Breast epithelium (tissue), 4 donors: ENCODE results near the gene HMCN2. TPM values are rescaled to one million over a fixed set of nuclear protein-coding genes. Genes with fewer than 3 reads are reported as not detected.

Source experiments
- DNase-seq, 2 donors: peaks; one replicate each; pipeline ENCODE4 v3.0.0-alpha.2; 2019; ENCODE audit warnings: low spot score in 2 of 2
- H3K27ac ChIP-seq, 2 donors: fragments of 200-600 bp; sonication (generic) in 1 of 2; one replicate each; pipeline ENCODE4 v1.5.1; 2016 to 2019; ENCODE audit warnings: mild to moderate bottlenecking in 1 of 2
- H3K27me3 ChIP-seq, 2 donors: fragments of 200-600 bp; sonication (generic) in 1 of 2; one replicate each; pipeline versions ENCODE4 v1.5.1 to v1.6.0; 2017 to 2019; ENCODE audit warnings: control low read depth in 1 of 2, mild to moderate bottlenecking in 1 of 2
- H3K36me3 ChIP-seq: fragments of 200-600 bp; one replicate; pipeline ENCODE4 v1.5.1; 2019
- H3K4me1 ChIP-seq, 2 donors: fragments of 200-600 bp; sonication (generic); one replicate each; pipeline ENCODE4 v1.5.1; 2016 to 2019; ENCODE audit warnings: control low read depth in 1 of 2
- H3K4me3 ChIP-seq, 3 donors: fragments of 200-600 bp; sonication (generic); 1 replicate in 2 of 3; 2 replicates in 1 of 3; pipeline ENCODE4 v1.5.1; 2016 to 2019; ENCODE audit warnings: mild to moderate bottlenecking in 3 of 3, moderate library complexity in 2 of 3
- H3K9me3 ChIP-seq, 2 donors: fragments of 200-600 bp; sonication (generic) in 1 of 2; one replicate each; pipeline ENCODE4 v1.5.1; 2016 to 2019; ENCODE audit warnings: control low read depth in 1 of 2
- POLR2A ChIP-seq: fragments of 450-650 bp; IDR thresholded peaks from one replicate; pipeline ENCODE4 v1.6.1; 2016; ENCODE audit warnings: antibody characterized with exemption, mild to moderate bottlenecking, moderate library complexity
- POLR2AphosphoS5 ChIP-seq, 3 donors: sonication (generic); formaldehyde crosslinking; IDR thresholded peaks; one replicate each; pipeline ENCODE4 v1.6.1; 2017; ENCODE audit warnings: antibody characterized with exemption in 3 of 3
- intact Hi-C: fragments of 100-400 bp; cut with DNase I; formaldehyde crosslinking; loops from one replicate; pipeline ENCODE4 v1.15.1; 2023; ENCODE audit warnings: low total_unique reads
- total RNA-seq, 3 donors: library from RNA; depleted of rRNA; stranded (reverse); fragments of >200 nt; gene quantifications; one replicate each; pipeline ENCODE4 v1.1.0, GENCODE V29; 2016
- TF ChIP-seq, protein P1 (sequence below), 3 donors: fragments of 450-650 bp; IDR thresholded peaks; one replicate each; pipeline ENCODE4 v1.5.1; 2016 to 2017; ENCODE audit warnings: antibody characterized with exemption in 3 of 3, mild to moderate bottlenecking in 3 of 3, moderate library complexity in 3 of 3

Gene HMCN2
- total RNA-seq, 3 donors from 2014 or later = 0.29 to 3.8 (median 0.98) TPM

- no peaks in the 10 kb centered on the region for H3K27me3 ChIP-seq
- H3K4me3 ChIP-seq = no peak overlapping the region
- intact Hi-C loops = loop anchor here (5.0 kb wide), 1 partner anchor 1948 kb away; the partner anchor contains the start of genes GOLGA2 and SWI5
- TF ChIP-seq, protein P1, sequence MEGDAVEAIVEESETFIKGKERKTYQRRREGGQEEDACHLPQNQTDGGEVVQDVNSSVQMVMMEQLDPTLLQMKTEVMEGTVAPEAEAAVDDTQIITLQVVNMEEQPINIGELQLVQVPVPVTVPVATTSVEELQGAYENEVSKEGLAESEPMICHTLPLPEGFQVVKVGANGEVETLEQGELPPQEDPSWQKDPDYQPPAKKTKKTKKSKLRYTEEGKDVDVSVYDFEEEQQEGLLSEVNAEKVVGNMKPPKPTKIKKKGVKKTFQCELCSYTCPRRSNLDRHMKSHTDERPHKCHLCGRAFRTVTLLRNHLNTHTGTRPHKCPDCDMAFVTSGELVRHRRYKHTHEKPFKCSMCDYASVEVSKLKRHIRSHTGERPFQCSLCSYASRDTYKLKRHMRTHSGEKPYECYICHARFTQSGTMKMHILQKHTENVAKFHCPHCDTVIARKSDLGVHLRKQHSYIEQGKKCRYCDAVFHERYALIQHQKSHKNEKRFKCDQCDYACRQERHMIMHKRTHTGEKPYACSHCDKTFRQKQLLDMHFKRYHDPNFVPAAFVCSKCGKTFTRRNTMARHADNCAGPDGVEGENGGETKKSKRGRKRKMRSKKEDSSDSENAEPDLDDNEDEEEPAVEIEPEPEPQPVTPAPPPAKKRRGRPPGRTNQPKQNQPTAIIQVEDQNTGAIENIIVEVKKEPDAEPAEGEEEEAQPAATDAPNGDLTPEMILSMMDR (IDR thresholded peaks at IDR 0.05) = no peak
- no peak for TF ChIP-seq POLR2A
- no peak for TF ChIP-seq POLR2AphosphoS5 (IDR thresholded peaks at IDR 0.05)
- no peaks in the 10 kb centered on the region for H3K4me1 ChIP-seq
- H3K36me3 ChIP-seq = no peaks in the 10 kb centered on the region
- peaks cover 9 to 14% of the 10 kb centered on the region in 2 donors for H3K9me3 ChIP-seq
- no peak overlapping the region for H3K27ac ChIP-seq
- DNase-seq = no peak
Observed at GRCh38 chr9:130225071-130225470, 40.5 kb upstream of the HMCN2 start.

- no peak for DNase-seq
- no peaks in the 10 kb centered on the region for H3K27me3 ChIP-seq
- intact Hi-C loops = loop anchor here (5.0 kb wide), 1 partner anchor 1948 kb away; the partner anchor contains the start of genes GOLGA2 and SWI5
- no peaks in the 10 kb centered on the region for H3K36me3 ChIP-seq
- no peaks in the 10 kb centered on the region for H3K4me1 ChIP-seq
- H3K4me3 ChIP-seq = no peak overlapping the region
- H3K27ac ChIP-seq = no peak overlapping the region
- H3K9me3 ChIP-seq = peaks cover 9 to 14% of the 10 kb centered on the region in 2 donors
- TF ChIP-seq, protein P1 (IDR thresholded peaks at IDR 0.05) = no peak
Observed at GRCh38 chr9:130225586-130225985, 40.0 kb upstream of the HMCN2 start.

- Histone ChIP-seq H3K4me3 (no peak overlapping the region), H3K4me1 (no peaks in the 10 kb centered on the region), H3K27ac (no peak overlapping the region), H3K9me3 (peaks cover 9 to 14% of the 10 kb centered on the region in 2 donors), H3K27me3 (no peaks in the 10 kb centered on the region), H3K36me3 (no peaks in the 10 kb centered on the region)
- no peak for TF ChIP-seq POLR2AphosphoS5 (IDR thresholded peaks at IDR 0.05)
- TF ChIP-seq POLR2A = no peak
- TF ChIP-seq, protein P1 (IDR thresholded peaks at IDR 0.05) = no peak
- intact Hi-C loops = loop anchor here (5.0 kb wide), 1 partner anchor 1949 kb away; the partner anchor contains the start of genes GOLGA2 and SWI5
- DNase-seq = no peak
Observed at GRCh38 chr9:130226112-130226511, 39.4 kb upstream of the HMCN2 start.

- no peak for TF ChIP-seq POLR2A
- no peak for TF ChIP-seq POLR2AphosphoS5 (IDR thresholded peaks at IDR 0.05)
- TF ChIP-seq, protein P1 (IDR thresholded peaks at IDR 0.05) = no peak
- Histone ChIP-seq H3K9me3 (peaks cover 9 to 14% of the 10 kb centered on the region in 2 donors), H3K4me1 (no peaks in the 10 kb centered on the region), H3K4me3 (no peak overlapping the region), H3K27ac (no peak overlapping the region), H3K36me3 (no peaks in the 10 kb centered on the region), H3K27me3 (no peaks in the 10 kb centered on the region)
- intact Hi-C loops = loop anchor here (5.0 kb wide), 1 partner anchor 1951 kb away; the partner anchor contains the start of genes GOLGA2 and SWI5
- DNase-seq = no peak
Observed at GRCh38 chr9:130227833-130228232, 37.7 kb upstream of the HMCN2 start.

DNA sequence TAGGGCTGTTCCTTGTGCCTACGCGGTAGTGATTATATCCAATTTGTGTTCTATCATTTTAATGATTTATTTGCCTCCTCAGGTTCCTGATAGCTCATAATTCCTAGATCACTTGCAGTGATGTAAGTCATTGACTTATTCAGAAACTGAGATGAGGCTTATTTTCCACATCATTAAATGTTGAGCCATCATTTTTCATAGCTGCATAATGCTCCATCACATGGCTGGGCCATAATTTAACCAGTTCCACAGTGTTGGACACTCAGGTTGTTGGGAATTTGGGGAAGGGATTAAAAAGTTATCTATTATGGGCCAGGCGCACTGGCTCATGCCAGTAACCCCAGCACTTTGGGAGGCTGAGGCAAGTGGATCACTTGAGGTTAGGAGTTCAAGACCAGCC, 35.8 kb upstream of the HMCN2 start:
- no peaks in the 10 kb centered on the region for H3K27me3 ChIP-seq
- peaks cover 9 to 14% of the 10 kb centered on the region in 2 donors for H3K9me3 ChIP-seq
- H3K27ac ChIP-seq = no peak overlapping the region
- TF ChIP-seq POLR2AphosphoS5 (IDR thresholded peaks at IDR 0.05) (no peak), POLR2A (no peak)
- TF ChIP-seq, protein P1 (IDR thresholded peaks at IDR 0.05) = no peak
- no peak overlapping the region for H3K4me3 ChIP-seq
- intact Hi-C loops = loop anchor here (5.0 kb wide), 1 partner anchor 1952 kb away; the partner anchor contains the start of genes GOLGA2 and SWI5
- H3K36me3 ChIP-seq = no peaks in the 10 kb centered on the region
- H3K4me1 ChIP-seq = no peaks in the 10 kb centered on the region
- DNase-seq = no peak
